Activated T-cell treated with anti-CD3 and anti-CD28 coated beads for 1 hour (primary cell): ENCODE measurements around the gene NRF1.

Source experiments
- DNase-seq: peaks from one replicate; pipeline ENCODE4 v3.0.0-alpha.2; 2020; ENCODE audit warnings: low read depth

The NRF1 gene

GRCh38 chr7:129686063-129686462, 74.5 kb downstream of the NRF1 start:
- no peak for DNase-seq

GRCh38 chr7:129688503-129689222, 77.1 kb downstream of the NRF1 start:
- DNase-seq, result no peak

DNA sequence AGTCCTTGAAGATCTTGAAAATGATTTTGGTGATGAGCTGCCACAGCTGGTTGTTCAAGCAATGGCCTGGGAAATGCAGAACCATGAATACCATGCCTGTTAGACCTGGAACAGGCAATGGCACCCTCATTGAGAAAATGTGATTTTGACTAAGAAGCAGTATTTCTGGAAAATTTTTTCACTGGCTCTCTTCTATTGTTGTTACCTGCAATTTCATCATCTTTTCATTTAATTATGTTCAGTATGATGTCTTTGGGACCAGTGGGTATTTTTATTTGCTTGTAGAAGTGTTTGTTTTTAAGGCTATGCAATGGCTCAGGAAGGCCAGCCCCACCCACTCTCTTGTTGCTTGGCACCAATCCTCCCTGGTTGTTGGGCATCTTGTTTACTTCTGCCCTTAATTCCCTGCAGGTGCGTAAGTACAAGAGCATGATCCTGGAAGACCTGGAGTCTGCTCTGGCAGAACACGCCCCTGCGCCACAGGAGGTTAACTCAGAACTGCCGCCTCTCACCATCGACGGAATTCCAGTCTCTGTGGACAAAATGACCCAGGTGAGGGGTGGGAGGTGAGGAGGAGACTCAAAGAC, 78.6 kb downstream of the NRF1 start:
- no peak for DNase-seq

GRCh38 chr7:129690701-129691100, 79.2 kb downstream of the NRF1 start:
- DNase-seq, result no peak

GRCh38 chr7:129698516-129699418, 87.2 kb downstream of the NRF1 start:
- no peak for DNase-seq

- DNase-seq, result no peak
Measured at GRCh38 chr7:129702316-129702715, 90.8 kb downstream of the NRF1 start.

GRCh38 chr7:129702761-129703338, 91.3 kb downstream of the NRF1 start:
- DNase-seq, result no peak

GRCh38 chr7:129703751-129704150, 92.2 kb downstream of the NRF1 start:
- DNase-seq, result no peak

- DNase-seq, result no peak
Measured at GRCh38 chr7:129707910-129708499, 96.5 kb downstream of the NRF1 start.

DNA sequence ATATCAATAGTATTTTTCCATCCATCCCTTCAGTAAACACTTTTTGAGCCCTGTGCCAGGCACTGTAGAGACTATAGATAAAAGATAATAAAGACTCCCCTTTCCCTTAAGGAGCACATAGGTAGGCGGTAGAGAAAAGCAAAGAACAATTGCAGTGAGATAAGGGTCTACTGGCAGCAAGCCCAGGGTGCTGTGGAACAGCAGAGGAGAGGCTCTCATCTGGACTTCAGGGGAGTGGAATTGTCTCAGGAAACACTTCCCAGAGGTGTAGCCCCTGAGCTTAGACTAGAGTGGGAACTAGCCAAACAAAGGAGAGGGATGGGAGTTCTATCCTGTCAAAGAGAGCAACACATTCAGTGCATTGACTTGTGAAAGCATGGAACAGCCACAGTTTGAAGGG, 102.0 kb downstream of the NRF1 start:
- no peak for DNase-seq

GRCh38 chr7:129714514-129715063, 103.1 kb downstream of the NRF1 start:
- no peak for DNase-seq

DNA sequence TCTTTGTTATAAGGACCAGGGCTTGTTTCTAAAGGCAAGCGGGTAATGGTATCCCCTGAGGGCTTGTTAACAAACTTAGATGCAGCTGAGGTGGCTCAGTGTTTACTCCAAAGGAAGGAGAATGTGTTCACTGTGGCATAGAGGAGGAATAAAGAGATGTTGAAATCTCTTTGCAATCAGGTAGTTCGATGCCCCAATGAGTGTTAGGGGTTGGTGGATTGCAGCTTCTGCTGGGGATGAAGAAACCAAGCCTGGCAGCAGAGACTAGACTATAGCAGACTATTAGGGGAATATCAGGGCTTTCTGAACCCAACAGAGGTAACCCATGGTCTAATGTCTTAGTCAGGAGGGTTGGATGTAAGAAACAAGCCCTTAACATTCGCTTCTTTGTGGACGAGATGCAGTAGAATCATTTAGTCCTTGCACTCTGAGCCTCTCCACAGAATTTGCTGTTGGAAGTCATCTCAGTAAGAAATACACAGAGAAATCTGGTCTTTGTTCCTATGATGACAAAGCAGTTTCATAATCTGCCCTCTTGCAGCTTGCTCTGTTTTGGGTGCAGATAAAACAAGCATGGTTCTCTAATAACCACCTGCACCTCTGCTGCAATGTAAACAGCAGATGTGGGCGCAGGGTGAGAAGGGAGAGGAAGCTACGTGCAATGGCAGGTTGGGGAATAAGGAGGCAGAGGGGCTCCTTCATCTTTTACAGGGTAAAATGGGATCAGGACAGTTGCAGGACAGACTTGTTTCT, 108.6 kb downstream of the NRF1 start:
- no peak for DNase-seq

DNA sequence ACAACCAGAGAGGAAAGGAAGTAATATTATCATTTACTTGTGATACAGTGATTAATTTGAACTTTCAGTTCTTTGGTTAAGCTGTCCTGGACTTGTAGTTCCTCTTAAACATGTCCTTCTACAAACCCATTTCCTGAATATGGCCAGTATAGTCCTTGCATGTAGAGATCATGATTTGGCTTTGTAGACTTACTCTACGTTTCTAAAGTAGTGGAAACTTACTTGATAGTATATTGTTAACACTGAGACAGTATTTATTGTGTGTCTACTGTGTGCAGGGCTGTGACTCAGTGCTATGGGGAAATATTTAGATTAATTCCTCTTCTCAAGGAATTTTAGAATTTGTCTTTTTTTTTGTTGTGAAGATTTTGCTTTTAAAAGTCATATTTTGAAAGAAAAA, 109.5 kb downstream of the NRF1 start:
- no peak for DNase-seq

- no peak for DNase-seq
Measured at GRCh38 chr7:129723679-129724078, 112.2 kb downstream of the NRF1 start.

GRCh38 chr7:129724796-129725195, 113.3 kb downstream of the NRF1 start:
- no peak for DNase-seq

DNA sequence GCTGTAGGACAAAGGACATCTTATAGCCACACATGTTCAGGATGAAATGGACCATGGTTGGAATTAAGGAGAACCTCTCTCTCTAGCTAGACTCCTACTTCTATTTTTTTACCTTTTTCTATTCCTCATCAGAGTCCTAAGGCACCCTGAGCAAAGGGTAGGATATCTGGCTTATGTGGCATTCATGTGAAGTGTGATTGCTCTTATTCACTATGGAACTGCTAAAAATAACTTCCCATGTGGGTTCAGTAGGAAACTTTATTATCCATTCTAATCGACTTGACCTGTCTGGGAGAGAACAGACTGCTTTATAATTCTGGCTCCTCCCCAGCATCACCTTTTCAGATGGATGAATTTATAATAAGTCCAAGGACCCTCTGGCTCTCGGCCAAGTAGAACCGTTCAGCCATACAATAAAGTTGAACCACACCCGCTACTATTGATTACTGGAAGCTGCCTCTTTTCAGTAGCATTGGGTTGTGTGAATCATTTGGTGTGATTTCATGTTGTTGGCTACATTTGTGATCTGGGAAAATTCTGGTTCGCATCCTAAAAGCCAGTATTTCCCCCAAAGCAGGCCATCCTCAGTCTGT, 117.5 kb downstream of the NRF1 start:
- no peak for DNase-seq

DNA sequence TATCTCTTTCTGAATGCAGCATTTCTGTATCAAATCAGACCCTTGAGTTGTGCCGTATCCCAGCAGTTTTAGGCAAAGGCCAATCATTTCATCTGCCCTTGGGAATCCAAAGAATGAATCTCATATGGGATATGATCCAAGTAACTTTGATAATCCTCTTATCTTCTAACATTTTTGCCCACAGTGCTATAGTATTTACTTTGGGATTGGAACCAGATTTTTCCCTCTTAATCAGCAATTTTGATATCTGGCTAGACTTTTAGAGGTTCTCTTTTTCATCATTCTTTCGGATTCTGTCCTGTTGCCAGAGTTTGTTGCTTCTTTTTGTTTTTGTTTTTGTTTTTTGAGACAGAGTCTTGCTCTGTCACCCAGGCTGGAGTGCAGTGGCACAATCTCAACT, 118.0 kb downstream of the NRF1 start:
- DNase-seq, result no peak

DNA sequence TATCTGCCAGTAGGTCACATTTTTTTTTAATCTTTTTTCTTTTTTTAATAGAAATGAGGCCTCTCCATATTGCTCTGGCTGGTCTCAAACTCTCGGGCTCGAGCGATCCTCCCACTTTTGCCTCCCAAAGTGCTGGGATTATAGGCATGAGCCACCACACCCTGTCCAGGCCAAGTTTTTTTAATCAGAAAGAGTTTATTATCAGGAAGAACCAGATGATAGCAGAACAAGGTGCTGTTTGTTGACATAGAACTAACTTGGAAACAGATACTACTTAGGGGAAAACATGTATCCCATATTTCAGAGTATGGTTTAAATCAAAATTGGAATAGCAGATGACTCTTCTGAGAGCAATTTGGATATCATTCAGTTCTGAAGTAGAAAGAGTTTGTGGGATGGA, 118.6 kb downstream of the NRF1 start:
- DNase-seq, result no peak

GRCh38 chr7:129734400-129734799, 122.9 kb downstream of the NRF1 start:
- no peak for DNase-seq

DNA sequence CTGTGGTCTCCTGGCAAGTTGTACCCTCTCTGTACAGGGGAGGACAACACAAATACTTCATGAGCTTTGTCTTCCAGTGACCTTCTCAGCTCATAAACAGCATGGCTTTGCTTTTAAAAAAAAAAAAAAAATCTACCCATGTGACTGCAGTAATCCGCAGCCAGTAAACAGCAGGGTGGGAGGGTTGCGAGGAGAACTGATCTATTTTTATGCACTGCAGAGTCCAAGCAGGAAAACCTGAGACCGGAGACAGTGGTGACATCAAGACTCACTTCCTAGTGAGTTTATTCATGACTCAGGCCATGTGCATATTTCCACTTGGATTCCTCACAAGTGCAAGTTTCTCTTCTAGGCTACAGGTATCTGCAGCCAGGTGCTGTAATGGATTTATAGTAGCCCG, 127.9 kb downstream of the NRF1 start:
- DNase-seq, result no peak
